ENCODE measurements around the gene WFDC1.

The WFDC1 gene

DNA sequence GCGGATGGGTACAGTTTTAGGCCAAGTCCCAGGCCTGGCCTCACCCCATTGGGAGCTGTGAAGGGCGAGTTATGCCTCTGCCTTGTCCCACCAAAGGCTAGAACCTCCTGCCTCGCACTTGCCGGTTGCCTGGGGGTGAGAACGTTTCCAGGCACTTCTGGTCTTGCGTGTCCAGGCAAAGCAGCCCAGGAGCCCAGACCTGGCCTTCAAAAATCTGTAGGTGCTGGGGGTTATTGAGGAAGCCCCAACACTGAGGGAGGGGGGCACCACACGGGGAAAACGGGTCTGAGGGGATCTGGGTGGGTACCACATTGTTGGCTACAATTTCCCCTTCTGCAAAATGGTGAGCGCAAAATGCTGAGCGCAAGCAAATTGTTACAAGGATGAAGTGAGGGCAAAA is 61.5 kb downstream of the WFDC1 start:
- TF ChIP-seq ZFX (IDR thresholded peaks at IDR 0.05; ENCODE audit: borderline replicate concordance): no peak
- TF ChIP-seq, protein P1, sequence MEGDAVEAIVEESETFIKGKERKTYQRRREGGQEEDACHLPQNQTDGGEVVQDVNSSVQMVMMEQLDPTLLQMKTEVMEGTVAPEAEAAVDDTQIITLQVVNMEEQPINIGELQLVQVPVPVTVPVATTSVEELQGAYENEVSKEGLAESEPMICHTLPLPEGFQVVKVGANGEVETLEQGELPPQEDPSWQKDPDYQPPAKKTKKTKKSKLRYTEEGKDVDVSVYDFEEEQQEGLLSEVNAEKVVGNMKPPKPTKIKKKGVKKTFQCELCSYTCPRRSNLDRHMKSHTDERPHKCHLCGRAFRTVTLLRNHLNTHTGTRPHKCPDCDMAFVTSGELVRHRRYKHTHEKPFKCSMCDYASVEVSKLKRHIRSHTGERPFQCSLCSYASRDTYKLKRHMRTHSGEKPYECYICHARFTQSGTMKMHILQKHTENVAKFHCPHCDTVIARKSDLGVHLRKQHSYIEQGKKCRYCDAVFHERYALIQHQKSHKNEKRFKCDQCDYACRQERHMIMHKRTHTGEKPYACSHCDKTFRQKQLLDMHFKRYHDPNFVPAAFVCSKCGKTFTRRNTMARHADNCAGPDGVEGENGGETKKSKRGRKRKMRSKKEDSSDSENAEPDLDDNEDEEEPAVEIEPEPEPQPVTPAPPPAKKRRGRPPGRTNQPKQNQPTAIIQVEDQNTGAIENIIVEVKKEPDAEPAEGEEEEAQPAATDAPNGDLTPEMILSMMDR (IDR thresholded peaks at IDR 0.05): no peak
- H3K27ac ChIP-seq: peak overlapping the region; percentile 32; the same call in 1 of the 2 replicates

DNA sequence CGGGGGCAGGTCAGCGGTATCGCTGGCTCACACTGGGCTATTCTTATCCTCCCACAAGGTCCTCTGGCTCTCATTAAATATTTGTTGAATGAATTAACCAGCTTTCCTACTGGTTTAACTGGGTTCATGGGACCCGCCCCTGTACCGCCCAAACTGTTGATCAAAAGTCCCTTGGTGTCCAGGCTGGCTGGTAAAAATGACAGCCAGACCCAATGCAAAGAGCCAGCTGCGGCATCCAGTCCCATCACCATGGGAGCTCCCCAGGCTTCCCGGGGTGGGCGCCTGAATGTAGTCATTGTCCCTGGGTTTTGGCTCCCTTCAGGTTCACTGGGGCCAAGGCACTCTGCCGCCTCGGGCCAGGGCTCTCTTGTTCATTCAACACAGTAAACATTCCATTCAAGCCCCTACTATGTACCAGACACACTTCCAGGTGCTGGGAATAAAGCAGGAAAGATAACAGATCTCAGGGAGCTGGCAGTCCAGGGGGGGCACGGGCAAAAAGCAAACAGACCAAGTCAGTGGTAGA is 62.0 kb downstream of the WFDC1 start:
- peak overlapping the region; percentile 32; the same call in 1 of the 2 replicates for H3K27ac ChIP-seq

DNA sequence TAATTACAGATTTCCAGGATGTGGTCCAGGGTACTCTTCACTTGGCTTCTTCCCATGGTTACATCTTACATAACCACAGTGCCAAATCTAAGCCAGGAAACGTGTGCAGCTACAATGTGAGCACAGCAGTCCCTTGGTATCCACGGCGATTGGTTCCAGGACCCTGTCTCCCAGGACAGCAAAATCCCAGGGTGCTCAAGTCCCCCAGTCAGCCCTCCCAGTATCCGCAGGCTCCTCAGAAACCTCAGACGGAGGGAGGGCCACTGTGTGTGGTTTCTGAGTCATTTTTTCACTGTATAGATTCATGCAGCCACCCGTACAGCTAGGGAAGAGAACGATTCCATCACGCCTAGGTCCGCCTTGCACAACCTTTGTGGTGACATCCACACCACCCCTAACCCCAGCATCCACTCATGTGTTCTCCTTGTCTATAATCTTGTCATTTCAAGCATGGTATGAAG is 62.5 kb downstream of the WFDC1 start:
- H3K27ac ChIP-seq: peak overlapping the region; percentile 32; the same call in 1 of the 2 replicates

More for the DNA sequence above, 62.0 kb downstream of the WFDC1 start:
- TF ChIP-seq, protein P1 (IDR thresholded peaks at IDR 0.05): no peak
- TF ChIP-seq ZFX (IDR thresholded peaks at IDR 0.05; ENCODE audit: borderline replicate concordance): no peak

DNA sequence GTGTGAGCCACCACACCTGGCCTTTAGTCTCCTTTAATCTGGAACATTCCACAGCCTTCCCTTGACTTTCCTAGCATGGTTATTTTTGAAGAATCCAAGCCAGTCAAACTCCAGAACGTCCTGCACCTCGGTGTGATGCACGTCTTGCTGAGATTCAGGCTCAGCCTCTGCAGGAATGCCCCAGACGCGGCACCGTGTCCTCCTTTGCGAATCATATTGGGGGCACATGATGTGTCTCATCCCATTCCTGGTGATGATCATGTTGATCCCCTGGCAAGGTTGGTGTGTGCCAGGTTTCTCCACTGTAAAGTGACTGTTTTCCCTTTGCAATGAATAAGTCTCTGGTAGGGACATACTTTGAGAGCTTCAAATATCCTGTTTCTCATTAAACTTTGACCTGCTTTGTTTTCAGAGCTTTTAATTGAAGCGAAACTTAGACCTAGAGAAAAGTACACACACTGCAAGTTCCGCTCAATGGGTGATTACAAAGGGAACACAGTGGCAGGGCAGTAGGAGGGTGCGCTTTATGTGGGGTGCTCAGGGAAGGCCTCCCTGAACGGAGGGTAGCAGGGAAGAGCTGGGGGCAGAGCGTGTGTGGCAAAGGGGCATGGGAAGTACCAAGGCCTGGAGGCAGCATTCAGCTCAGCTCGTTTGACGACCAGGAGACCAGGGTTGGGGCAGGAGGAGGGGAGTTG is 64.1 kb downstream of the WFDC1 start:
- H3K27ac ChIP-seq: no peak overlapping the region
- TF ChIP-seq, protein P1 (IDR thresholded peaks at IDR 0.05): no peak
- no peak for TF ChIP-seq ZFX (IDR thresholded peaks at IDR 0.05; ENCODE audit: borderline replicate concordance)

More for the DNA sequence above, 62.5 kb downstream of the WFDC1 start:
- TF ChIP-seq ZFX (IDR thresholded peaks at IDR 0.05; ENCODE audit: borderline replicate concordance): no peak
- TF ChIP-seq, protein P1 (IDR thresholded peaks at IDR 0.05): no peak

DNA sequence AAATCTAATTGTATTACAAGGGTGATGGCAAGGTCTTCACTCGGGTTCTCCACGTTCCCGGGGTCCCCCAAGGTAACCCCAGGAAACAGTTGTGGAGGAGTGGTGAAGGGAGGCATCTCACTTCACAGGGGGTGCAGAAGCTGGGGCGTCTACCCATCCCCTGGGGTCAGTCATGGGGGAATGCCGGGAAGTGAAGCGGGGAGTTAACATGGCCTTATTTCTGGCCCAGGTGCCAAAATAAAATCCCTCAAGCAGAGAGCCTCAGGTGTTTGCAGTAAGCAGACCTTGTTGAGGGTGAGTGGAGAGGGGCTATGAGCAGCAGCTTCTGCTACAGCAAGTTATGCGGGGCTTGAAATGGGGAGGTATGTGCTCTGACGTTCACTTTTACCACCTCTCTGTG is 64.6 kb downstream of the WFDC1 start:
- TF ChIP-seq ZFX (IDR thresholded peaks at IDR 0.05; ENCODE audit: borderline replicate concordance): no peak
- no peak overlapping the region for H3K27ac ChIP-seq

DNA sequence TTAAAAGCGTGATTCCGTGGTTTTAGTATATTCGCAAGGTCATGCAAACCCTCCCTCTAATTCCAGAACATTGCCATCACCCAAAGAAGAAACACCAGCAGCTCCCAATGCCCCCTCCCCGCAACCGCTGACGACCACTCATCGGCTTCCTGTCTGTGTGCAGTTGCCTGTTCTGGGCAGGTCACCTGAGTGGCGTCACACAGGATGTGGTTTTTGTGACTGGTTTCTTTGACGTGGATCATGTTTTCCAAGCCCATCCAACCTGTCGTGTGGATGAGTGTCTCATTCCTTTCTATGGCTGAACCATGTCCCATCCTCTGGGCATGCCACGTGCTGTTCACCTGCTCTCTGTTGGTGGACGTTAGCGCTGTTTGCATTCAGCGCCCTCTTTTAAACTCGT is 65.5 kb downstream of the WFDC1 start:
- TF ChIP-seq, protein P1 (IDR thresholded peaks at IDR 0.05): no peak
- no peak for TF ChIP-seq ZFX (IDR thresholded peaks at IDR 0.05; ENCODE audit: borderline replicate concordance)
- no peak overlapping the region for H3K27ac ChIP-seq

DNA sequence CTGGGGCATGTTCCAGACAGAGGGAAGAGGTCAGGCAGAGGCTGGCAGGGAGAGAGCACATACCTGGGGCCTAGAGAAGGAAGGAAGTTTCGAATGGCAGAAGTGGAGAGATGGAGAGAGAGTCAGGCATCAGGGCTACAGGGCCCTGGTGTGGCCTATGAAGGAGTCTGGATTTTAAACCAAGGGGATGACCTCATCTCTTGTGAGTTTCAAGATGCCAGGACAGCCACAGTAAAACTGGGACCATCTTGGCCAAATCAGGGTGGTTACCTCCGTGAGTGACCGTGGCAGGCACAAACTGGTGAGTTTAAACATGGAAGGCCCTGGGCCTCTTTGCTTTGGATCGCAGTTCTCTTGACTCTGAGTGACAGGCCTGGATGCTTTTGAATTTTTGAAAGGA is 66.1 kb downstream of the WFDC1 start:
- TF ChIP-seq, protein P1 (IDR thresholded peaks at IDR 0.05): no peak
- TF ChIP-seq ZFX (IDR thresholded peaks at IDR 0.05; ENCODE audit: borderline replicate concordance): no peak
- H3K27ac ChIP-seq: no peak overlapping the region
